ENCODE data around the gene CFAP107.
"Not testable (repeated sequence)": the region's sequence is repeated elsewhere in the genome, so short reads cannot be mapped to it uniquely, and the experiment has no call there.

CFAP107 gene

DNA sequence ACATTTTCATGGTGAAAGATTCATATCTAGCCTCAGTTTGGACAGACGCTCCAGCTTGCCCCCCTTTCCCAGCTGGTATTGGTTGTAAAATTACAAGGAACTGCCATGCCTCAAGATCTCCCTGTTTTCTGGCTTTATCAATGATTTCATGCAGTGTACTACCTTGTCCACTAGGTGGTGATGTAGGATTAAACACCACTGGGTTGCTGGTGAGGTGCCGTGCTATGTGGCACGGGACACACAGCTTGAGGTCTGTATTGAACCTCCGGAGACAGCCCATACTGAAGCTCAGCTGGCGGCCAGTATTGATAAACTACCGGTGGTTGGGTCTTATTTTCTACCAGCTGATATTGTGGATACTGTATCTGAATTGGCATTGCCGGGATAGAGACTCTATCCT lies 37.8 kb downstream of the CFAP107 start:
- not testable (repeated sequence) for DNase-seq

GRCh38 chr1:12784729-12785128 lies 38.7 kb downstream of the CFAP107 start:
- not testable (repeated sequence) for DNase-seq

DNA sequence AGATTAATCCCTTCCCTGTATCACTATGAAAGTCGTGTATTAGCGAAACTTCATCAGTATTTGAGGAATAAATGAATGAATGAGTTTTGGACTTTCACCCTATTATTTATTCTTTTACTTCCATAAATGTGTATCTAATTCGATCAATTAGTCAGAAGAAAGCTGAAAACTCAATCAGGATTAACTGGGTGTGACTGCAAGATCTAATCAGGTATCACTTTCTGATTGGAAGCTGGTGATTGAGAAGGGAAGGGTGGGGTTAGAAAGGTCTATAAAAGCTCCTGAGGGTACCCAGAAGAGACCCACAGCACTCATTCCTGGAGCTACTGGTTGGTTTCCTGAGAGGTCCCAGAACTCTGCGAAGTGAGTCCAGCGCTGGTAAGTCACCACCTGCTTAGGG lies 45.1 kb downstream of the CFAP107 start, which contains the start of gene PRAMEF1:
Gene PRAMEF1, plus strand, starts transcription at position 301 of the 400 bp plus-strand sequence. CDS start 1,831 bp downstream, outside the sequence.
- not testable (repeated sequence) for DNase-seq

DNA sequence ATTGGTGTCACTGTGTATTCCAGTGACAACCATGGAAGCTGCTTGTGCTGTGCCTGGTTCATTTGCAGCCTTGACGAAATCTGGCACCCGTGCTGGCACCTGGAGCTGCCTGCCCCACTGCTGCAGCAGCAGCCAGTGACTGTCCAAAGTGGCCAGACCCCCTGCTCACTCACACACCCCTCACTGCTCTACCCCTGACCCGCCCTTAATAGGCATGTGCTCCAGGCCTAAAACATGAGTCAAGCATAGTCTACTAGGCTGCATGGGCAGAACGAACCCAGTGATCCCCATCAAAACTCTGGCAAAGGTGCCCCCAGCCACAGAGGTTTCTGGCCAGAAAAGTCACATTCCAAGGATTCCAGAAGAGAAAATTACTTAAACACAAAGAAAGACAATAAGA lies 52.9 kb downstream of the CFAP107 start:
- DNase-seq: no peak

DNA sequence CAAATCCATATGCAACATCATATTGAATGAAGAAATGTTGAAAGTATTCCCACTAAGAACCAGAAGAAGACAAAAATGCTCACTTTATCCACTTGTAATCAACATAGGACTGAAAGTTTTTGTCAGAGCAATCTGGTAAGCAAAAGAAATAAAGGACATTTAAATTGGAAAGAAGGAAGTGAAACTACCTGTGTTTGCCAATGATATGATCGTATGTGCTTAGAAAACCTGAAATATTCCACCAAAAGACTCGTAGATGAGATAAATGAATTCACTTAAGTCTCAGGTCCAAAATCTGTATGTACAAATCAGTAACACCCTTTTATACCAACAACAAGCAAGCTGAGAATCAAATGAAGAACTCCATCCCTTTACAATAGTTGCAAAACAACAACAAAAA lies 53.7 kb downstream of the CFAP107 start:
- DNase-seq: no peak

GRCh38 chr1:12809933-12810332 lies 63.9 kb downstream of the CFAP107 start:
- DNase-seq: no peak

DNA sequence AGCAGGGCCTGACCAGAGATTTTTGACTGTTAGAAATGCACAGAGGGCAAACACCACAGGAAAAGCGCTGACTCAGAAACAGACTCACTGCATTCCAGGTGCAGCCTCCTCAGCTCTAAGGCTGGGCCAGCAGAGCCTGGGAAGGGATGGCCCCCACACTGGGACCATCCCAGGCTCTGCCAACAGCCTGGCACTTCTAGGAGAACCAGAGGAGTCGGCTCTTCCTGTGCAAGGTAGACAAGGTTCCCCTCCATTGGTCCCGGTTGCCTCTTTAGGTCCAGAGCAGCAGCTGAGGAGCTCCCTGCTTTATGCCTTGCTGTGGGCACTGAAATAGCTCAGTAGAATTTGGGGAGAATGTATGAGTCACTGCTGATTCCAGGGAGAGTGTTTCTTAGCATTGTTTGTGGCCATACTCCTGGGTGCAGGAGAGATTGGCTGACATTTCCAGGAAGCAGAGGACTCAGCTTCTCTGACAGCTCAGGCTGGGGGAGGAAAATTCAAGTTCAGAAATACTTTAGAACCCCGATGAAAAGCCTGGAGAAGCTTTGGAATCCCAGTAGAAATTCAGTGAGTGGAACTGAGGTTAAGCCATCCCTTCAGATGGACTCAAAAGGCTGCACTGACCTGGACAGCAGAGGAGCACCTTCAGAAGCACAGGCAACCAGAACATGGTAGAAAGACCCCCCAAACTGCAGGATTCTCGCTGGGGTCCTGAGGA lies 64.8 kb downstream of the CFAP107 start:
- no peak for DNase-seq

- no peak for DNase-seq
These were observed 65.4 kb downstream of the CFAP107 start for GRCh38 chr1:12811409-12811784.
